ENCODE results near the gene PGM2. TPM values are rescaled to one million over a fixed set of nuclear protein-coding genes. Genes with fewer than 3 reads are reported as not detected.

The PGM2 gene
- total RNA-seq, 1 donor from 2014 or later = 37.6 TPM

GRCh38 chr4:37867102-37867501 is 40.6 kb downstream of the PGM2 start:
- no peak overlapping the region for H3K27ac Mint-ChIP-seq
- no peaks in the 10 kb centered on the region for H3K27me3 Mint-ChIP-seq
- H3K4me3 Mint-ChIP-seq = no peak overlapping the region
- TF ChIP-seq CTCF (conservative IDR thresholded peaks at IDR 0.05) = no peak
- peaks cover 26% of the 10 kb centered on the region for H3K36me3 Mint-ChIP-seq
- H3K9me3 Mint-ChIP-seq = no peaks in the 10 kb centered on the region
- DNase-seq (ENCODE audit: extremely low spot score, unreplicated experiment) = no peak
- no peaks in the 10 kb centered on the region for H3K4me1 Mint-ChIP-seq (ENCODE audit: unreplicated experiment)

- Mint-ChIP-seq H3K4me1 (ENCODE audit: unreplicated experiment) (no peaks in the 10 kb centered on the region), H3K36me3 (peaks cover 21% of the 10 kb centered on the region), H3K4me3 (no peak overlapping the region), H3K9me3 (no peaks in the 10 kb centered on the region), H3K27ac (no peak overlapping the region), H3K27me3 (no peaks in the 10 kb centered on the region)
- DNase-seq (ENCODE audit: extremely low spot score, unreplicated experiment) = no peak
- TF ChIP-seq CTCF (conservative IDR thresholded peaks at IDR 0.05) = no peak
These were observed 41.8 kb downstream of the PGM2 start for GRCh38 chr4:37868238-37868637.

- no peak for DNase-seq (ENCODE audit: extremely low spot score, unreplicated experiment)
- Mint-ChIP-seq H3K27ac (no peak overlapping the region), H3K27me3 (no peaks in the 10 kb centered on the region), H3K4me3 (no peak overlapping the region), H3K4me1 (ENCODE audit: unreplicated experiment) (no peaks in the 10 kb centered on the region), H3K36me3 (peaks cover 5% of the 10 kb centered on the region), H3K9me3 (no peaks in the 10 kb centered on the region)
- TF ChIP-seq CTCF (conservative IDR thresholded peaks at IDR 0.05) = no peak
These were observed 46.0 kb downstream of the PGM2 start for GRCh38 chr4:37872310-37872988.

- DNase-seq (ENCODE audit: extremely low spot score, unreplicated experiment) = no peak
- TF ChIP-seq CTCF (conservative IDR thresholded peaks at IDR 0.05) = no peak
- Mint-ChIP-seq H3K4me1 (ENCODE audit: unreplicated experiment) (no peaks in the 10 kb centered on the region), H3K9me3 (no peaks in the 10 kb centered on the region), H3K27me3 (no peaks in the 10 kb centered on the region), H3K27ac (no peak overlapping the region), H3K36me3 (no peaks in the 10 kb centered on the region), H3K4me3 (no peak overlapping the region)
These were observed 46.9 kb downstream of the PGM2 start for GRCh38 chr4:37873386-37873785.

- Mint-ChIP-seq H3K4me1 (ENCODE audit: unreplicated experiment) (no peaks in the 10 kb centered on the region), H3K27me3 (no peaks in the 10 kb centered on the region), H3K27ac (no peak overlapping the region), H3K9me3 (no peaks in the 10 kb centered on the region), H3K4me3 (no peak overlapping the region), H3K36me3 (no peaks in the 10 kb centered on the region)
- no peak for DNase-seq (ENCODE audit: extremely low spot score, unreplicated experiment)
- TF ChIP-seq CTCF (conservative IDR thresholded peaks at IDR 0.05) = no peak
These were observed 49.7 kb downstream of the PGM2 start for GRCh38 chr4:37876156-37876555.
